ACC112 (cell line): ENCODE measurements around the gene ATP5F1E.

Source experiments
- H2AFZ ChIP-seq: fragments of 200-600 bp; sonication (generic); one replicate; pipeline ENCODE4 v1.6.0; 2017; ENCODE audit warnings: antibody characterized with exemption, low read length; ENCODE audit not compliant: unreplicated experiment
- H3K27ac ChIP-seq: fragments of 200-600 bp; sonication (generic); 2 replicates; pipeline ENCODE4 v1.5.1; 2014; ENCODE audit warnings: low read depth, mild to moderate bottlenecking, antibody characterized with exemption, low read length, moderate library complexity
- H3K27me3 ChIP-seq: fragments of 200-600 bp; sonication (generic); 2 replicates; pipeline ENCODE4 v1.6.1; 2014; ENCODE audit warnings: mild to moderate bottlenecking, antibody characterized with exemption, low read length, moderate library complexity, mixed read lengths; ENCODE audit not compliant: insufficient read depth
- H3K36me3 ChIP-seq: fragments of 200-600 bp; sonication (generic); 2 replicates; pipeline ENCODE4 v1.6.1; 2016; ENCODE audit warnings: mild to moderate bottlenecking, antibody characterized with exemption, low read length, moderate library complexity, mixed read lengths; ENCODE audit not compliant: insufficient read depth
- H3K4me1 ChIP-seq: fragments of 200-600 bp; sonication (generic); one replicate; pipeline ENCODE4 v1.6.1; 2016; ENCODE audit warnings: low read length, mixed read lengths; ENCODE audit not compliant: insufficient read depth, unreplicated experiment, control insufficient read depth
- H3K4me3 ChIP-seq: fragments of 200-600 bp; sonication (generic); 2 replicates; pipeline ENCODE4 v1.5.1; 2014; ENCODE audit warnings: mild to moderate bottlenecking, low read depth, low read length
- H3K79me2 ChIP-seq: fragments of 200-600 bp; sonication (generic); one replicate; pipeline ENCODE4 v1.6.0; 2016; ENCODE audit warnings: low read length; ENCODE audit not compliant: control insufficient read depth, unreplicated experiment, insufficient read depth

Gene ATP5F1E

GRCh38 chr20:58980711-58981627 is 51.2 kb downstream of the ATP5F1E start, which contains the start of gene NELFCD:
Gene NELFCD, plus strand, starts transcription at chr20:58981256. Its CDS starts 54 bp downstream, at chr20:58981310.
- Histone ChIP-seq H2AFZ (peak within 1 kb of the TSS; percentile 100), H3K27me3 (no peaks in the 10 kb centered on the region), H3K4me3 (peak within 1 kb of the TSS; percentile 100), H3K79me2 (peaks cover 45% of the 10 kb centered on the region), H3K36me3 (no peaks in the 10 kb centered on the region), H3K27ac (no peak within 1 kb of the TSS), H3K4me1 (peaks cover 6% of the 10 kb centered on the region)

GRCh38 chr20:58978351-58979190 is 53.6 kb downstream of the ATP5F1E start:
- Histone ChIP-seq H3K27me3 (no peaks in the 10 kb centered on the region), H3K36me3 (no peaks in the 10 kb centered on the region), H3K27ac (no peak overlapping the region), H2AFZ (no peak overlapping the region), H3K79me2 (peaks cover 21% of the 10 kb centered on the region), H3K4me3 (no peak overlapping the region), H3K4me1 (peaks cover 6% of the 10 kb centered on the region)

- H3K4me1 ChIP-seq = no peaks in the 10 kb centered on the region
- no peak overlapping the region for H3K27ac ChIP-seq
- H3K79me2 ChIP-seq = no peaks in the 10 kb centered on the region
- H3K4me3 ChIP-seq = no peak overlapping the region
- no peak overlapping the region for H2AFZ ChIP-seq
- H3K36me3 ChIP-seq = no peaks in the 10 kb centered on the region
- 0 out of 2 replicates have a peak, but pooled peaks cover 4% of the 10 kb centered on the region for H3K27me3 ChIP-seq
These were observed 55.9 kb downstream of the ATP5F1E start for GRCh38 chr20:58976061-58976730.
